ENCODE measurements around the gene ZYX.

The ZYX gene

DNA sequence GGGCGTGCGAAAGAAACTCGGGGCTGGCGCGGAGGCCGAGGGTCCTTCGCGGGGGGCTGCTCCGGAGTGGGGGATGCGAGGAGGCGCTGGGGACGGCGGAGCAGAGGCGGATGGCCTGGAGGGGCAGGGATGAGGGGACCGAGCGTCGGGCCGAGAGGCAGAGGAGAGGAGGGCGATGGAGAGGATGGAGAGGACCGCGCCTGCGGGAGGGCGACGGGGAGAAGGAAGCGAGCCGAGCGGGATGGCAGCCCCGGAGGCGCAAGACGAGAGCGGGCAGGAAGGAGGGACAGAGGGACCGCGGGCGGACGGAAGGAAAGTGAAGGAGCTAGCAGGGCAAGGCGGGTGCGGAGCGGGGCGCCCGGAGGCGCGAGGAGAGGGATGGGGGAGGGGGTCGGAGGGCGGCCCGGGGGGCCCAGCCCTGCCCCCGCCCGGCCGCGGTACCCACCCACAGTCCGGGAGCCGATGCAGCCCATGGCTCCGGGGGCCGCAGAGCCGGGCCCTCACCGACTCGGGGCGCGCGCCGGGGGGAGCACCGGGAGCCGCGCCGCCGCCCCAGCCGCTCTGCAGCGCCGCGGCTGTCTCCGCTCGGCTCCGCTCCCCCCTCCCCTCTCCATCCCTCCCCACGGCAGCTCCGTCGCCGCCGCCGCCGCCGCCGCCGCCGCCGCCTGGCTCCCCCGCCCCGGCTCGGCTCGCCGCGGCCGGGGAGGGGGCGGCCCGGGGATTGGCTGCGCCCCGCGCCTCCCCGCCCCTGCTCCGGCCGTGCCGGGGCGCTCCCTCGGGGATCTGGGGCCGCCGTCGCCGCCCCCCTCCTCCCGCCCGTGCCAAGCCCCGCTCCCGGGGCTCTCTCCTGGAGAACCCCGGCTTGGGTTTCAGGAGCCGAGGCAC lies 18.8 kb upstream of the ZYX start, which contains the start of gene FAM131B:
Gene FAM131B (minus strand): TSS at position 583 of the 885 bp plus-strand sequence. CDS start 110 bp downstream, at position 473.
- no peak for DNase-seq

DNA sequence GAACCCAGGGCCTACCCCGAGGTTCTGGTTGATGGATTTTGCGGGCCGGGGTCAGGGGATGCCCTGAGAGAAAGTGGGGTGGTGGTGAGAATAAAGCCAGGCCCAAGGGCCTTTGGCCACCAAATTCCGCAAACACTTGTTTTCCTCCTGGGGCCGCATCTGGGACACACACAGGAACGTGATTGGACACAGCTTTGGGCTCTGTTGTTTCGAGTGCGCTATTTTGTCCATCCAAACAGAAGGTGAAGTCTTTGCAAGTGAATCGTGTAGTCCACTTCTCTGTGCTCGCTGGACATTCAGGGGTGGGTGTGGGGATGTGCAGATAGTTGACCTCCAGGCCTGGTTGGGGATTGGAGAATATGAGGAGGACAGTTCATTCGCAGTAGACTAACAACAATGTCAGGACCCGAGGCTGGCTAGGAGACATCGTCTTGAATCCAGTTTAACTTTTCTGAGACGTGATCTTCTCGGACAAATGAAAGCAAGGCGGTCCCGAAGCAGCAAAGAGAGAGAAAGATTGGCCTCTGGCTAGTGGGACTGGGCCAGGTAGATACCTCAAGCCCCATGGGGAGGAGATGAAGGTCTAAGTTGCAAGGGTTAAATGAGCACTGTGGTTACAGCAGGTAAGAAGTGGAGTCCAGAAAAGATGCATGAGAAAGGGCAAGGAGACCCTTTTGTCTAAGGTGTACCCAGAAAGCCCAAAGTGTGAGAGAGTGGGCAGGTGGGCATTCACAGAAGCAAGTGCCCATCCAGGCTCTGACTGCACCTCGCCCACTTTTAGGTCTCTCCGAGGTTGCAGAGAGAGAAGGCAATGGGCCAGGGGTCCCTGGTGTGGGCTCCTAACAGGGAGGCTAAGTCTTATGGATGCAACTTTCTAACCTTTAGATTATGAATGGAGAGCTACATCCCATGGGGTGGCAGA lies 17.9 kb upstream of the ZYX start:
- no peak for DNase-seq

DNA sequence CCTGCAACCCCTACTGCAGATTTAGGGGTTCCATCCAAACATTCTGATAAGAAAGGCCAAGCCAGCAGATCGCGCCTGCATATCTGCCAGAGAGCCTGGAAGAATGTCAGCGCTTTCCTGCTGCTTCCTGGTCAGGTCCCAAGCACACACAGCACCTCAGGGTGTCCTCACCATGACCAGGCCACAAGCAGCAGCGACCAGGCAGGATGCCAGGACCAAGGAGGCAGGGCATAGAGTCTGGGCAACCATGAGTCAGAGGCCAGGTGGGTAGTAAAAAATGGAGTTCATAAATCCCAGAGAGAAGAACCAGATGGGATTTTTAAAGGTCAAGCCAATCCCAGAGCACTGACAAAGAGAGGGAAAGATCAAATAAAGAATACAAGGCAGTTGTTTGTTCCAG lies 13.2 kb upstream of the ZYX start:
- DNase-seq: no peak

DNA sequence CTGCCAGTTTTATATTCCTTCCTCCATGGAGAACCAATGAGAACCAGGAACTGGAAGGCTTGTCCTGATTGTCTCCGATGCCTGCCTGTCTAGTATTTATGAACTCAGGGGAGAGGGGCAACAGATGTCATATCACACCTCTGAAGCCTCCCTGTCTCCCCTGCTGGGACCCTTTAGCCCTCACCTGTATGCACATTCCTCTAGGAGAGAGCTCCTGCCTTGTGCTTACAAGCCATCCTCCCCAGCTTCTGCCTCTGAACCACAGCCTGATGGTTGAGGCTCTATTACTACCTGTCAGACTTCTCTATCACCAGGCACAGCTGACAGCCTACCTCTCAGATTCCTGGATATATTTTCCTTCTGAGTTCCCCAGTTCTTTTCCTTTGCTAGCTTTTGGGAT lies 12.8 kb upstream of the ZYX start:
- DNase-seq: no peak

DNA sequence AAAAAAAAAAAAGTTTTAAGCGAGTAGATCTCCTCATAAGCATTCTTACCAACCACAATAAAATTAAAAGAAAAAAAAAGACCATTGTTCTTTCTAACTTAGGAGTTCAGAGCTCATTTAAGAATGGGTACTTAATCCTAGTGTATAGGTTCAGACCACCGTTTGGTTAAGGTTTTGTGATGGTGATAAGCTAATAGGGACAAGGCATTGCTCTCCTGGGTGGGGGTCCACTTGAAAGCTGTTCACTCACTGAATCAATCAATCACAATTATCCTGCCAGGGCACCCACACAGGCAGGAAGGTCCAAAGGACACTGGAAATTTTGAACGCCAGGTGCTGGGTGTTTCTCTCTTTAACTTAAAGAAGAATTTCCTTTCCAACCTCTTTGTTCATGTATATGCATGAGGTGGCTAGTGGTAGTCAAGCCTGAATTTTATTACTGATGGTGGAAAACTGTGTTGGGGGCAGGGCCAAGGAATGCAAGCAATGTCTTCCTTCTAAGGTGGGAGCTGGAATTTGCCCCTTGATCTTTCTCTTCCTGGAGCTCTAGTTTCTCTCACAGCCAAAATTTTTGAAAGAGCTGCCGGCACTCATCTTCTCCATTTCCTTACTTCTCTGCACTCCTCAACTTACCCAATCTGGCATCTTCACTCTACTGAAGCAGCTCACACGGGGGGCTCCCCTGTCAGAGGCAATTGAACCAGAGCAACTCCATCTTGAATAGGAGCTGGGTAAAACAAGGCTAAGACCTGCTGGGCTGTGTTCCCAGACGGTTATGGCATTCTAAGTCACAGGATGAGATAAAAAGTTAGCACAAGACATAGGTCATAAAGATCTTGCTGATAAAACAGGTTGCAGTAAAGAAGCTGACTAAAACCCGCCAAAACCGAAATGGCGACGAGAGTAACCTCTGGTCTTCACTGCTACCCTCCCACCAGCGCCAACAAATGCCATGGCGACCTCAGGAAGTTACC lies 11.2 kb upstream of the ZYX start:
- no peak for DNase-seq

DNA sequence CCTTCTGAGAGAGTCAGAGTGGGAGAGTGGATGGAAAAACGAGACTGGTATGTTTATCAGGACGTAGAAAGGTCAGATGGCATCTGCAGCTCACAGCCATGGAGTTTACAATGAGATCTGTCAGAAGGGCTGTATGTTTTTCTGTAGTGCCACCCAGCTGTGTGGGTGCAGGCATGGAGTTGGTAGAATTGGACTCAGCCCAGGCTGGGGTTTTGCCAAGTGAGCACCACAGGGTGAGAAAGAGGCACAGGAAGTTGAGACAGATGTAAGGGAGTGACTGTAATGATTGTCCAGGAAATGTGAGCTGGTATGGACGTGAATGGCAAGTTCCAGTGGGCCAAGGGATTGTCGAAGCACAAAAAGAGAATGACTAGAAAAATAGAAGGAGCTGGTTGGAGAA lies 9.1 kb upstream of the ZYX start:
- no peak for DNase-seq

DNA sequence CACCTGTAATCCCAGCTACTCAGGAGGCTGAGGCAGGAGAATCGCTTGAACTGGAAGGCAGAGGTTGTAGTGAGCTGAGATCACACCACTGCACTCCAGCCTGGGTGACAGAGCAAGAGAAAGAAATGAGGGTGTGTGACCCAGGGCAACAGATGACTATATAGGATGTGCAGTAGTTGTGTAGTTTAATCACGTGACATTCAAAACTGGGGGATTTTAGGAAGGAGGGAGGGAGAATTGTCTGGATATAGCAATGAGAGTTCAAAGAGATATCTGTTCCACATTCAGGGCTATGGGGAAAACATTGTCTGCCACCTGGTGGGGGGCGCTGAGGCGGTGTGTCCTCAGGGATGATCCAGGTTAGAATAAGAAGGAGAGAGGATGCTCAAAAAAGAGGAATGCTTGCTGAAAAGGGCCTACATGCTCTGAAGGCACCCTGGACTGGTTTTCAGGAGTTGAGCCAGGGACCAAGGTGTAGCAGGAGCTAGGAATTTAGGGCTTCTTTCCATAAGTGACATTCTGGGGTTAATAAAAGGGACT lies 7.8 kb upstream of the ZYX start:
- no peak for DNase-seq

DNA sequence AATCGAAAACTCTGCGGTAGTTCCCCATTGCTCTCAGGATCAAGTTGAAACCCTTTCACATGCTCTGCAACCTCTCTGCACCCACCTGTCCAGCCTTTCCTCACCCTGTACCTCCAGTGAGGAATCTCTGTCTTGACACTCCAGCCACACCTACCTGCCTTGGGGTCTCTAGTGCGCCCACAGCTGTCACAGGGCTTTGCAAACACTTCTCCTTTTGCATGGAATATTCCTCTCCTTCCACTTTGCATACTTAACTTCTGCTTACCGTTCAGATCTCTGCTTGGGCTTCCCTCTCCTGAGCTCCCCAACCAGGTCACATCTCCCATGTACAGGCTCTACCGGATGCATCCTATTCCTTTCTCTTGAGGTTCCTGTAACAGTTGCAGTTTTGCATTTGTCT lies 6.6 kb upstream of the ZYX start:
- DNase-seq: no peak

DNA sequence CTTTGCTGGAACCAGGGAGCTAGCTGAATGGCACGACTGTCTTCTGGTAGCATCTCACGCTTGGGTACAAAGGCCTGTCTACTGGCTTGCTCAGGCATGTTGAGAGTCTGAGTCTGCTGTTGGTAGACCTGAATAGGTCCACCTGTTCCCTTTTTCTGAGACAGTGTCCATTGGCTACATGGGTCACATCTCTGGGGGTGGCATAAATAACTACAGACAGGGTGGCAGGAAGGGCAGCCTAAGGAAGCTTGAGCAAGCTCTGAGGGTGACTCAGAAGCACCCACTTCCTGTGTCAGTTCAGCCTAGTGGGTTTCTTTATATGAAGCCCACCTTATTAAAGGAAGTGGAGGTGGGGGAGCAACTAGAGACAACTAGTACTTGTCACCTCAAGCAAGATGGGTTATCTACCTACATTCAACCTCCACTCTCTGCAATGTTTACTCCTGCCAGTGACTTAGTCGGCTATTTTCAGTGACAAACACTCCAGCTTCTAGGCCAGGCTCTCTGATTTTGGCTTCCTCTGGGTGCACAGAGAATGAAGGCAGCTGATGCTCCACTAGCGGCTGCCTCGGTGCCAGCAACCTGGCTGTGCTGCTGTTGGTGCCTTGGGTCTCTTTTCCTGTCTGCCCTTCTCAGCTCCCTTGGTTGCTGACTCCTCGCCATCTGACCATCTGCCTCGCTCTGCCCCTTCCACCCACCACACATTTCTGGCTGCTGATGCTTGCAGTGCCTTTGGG lies 5.7 kb upstream of the ZYX start:
- DNase-seq: no peak

DNA sequence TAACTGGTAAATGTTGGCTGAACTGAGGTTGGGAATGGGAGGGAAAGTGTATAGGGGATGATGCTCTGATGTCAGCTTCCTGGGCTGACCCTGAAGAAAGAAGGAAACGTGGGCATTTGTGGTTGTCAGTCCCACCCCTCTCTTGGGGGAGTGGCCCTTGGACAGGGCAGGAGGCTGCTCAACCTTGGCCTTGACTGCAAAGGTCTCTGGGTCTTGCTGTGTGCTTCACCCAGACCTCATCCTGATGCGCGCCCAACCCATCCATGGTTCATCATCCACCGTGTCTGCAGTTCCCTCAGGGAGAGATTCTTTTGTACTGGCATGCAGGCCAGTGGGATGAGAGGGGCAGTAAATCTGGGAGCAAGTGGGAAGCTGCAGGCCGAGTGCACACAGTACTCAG lies 4.7 kb upstream of the ZYX start:
- DNase-seq: no peak

DNA sequence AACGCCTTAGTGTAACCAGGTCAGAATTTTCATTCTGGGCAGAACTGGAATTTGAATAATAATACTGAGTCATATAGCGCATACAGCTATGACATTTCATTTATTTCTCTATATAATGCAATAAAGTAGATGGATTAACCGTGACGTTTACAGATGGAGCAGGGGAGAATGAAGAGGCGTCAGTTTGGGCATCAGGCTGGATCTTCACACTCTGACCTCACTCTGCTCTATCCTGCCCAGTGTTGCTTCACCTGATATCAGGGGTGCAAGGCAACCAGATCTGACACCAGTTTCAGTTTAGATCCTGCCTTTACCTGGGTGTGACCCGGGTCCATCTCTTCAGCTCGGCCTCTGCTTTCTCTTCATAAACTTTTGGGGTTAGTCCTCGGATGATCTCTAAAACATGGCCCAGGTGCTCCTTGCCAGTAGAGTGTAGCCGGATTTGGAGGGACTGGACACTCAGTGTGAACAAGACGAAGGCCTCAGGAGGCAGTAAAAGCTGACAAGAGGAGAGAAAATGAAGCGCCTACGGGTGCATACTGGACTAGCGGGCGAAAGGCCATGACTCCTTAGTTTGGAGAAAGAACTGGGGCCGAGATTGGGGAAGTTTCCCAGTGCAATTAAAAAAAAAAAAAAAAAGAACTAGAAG lies 1.4 kb upstream of the ZYX start:
- no peak for DNase-seq

DNA sequence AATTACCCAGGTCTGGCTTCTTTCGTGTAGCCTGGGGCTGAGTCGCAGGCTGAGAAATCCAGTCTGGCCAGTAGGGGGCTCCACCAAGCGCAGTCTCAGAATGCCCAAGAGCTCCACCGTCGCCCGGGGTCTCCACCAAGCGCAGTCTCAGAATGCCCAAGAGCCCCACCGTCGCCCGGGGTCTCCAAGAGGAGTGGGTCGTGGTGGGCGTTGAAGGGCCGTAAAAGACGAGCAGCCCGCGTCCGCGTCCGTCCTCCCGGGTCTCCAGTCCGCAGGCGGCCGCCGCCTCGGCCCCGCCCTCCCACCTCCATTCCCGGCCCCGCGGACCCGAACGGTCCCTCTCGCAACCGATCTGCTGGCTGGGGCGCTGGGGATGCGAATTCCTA lies 892 bp upstream of the ZYX start:
- DNase-seq: peak; percentile 93

DNA sequence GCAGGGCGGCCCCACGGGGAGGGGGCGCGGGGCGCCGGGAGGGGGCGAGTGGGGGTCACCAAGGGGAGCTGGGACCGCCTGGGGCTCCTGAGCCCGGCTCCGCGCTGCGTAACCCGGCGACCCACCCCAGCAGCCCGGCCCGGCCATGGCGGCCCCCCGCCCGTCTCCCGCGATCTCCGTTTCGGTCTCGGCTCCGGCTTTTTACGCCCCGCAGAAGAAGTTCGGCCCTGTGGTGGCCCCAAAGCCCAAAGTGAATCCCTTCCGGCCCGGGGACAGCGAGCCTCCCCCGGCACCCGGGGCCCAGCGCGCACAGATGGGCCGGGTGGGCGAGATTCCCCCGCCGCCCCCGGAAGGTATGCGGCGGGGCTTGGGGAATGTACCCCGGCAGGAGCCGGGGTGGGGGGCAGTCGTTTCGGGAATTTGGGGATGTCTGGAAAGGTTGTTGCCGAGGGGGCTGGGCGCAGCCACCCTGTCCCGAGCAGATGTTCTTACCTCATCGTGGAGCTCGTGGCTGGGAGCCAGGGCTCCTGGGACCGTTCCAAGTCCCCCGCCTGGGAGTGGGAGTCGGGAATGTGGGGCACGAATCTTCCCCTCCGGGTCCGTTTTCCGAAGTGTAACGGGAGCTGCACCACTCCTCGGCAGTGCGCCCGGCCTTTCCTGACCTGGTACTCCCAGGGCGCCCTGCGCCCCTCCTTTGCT lies 431 bp downstream of the ZYX start:
- DNase-seq: peak; percentile 92

DNA sequence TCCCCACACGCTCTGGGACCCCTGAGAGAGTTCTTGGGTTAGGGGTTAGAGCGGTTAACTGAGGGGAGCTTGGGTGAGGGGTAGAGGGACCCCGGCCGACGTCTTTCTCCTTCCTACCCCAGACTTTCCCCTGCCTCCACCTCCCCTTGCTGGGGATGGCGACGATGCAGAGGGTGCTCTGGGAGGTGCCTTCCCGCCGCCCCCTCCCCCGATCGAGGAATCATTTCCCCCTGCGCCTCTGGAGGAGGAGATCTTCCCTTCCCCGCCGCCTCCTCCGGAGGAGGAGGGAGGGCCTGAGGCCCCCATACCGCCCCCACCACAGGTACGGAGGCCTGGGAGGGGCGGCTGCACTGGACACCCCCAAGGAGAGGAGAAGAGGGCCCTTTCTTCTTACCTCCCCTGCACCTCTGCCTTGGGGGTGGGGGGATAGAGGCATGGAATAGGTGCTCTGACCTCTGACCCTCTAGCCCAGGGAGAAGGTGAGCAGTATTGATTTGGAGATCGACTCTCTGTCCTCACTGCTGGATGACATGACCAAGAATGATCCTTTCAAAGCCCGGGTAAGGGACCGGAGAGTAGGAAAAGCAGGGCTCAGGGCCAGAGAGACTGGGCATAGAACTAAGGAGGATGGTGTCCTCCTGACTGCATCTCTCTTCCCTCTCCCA lies 1.1 kb downstream of the ZYX start:
- no peak for DNase-seq

DNA sequence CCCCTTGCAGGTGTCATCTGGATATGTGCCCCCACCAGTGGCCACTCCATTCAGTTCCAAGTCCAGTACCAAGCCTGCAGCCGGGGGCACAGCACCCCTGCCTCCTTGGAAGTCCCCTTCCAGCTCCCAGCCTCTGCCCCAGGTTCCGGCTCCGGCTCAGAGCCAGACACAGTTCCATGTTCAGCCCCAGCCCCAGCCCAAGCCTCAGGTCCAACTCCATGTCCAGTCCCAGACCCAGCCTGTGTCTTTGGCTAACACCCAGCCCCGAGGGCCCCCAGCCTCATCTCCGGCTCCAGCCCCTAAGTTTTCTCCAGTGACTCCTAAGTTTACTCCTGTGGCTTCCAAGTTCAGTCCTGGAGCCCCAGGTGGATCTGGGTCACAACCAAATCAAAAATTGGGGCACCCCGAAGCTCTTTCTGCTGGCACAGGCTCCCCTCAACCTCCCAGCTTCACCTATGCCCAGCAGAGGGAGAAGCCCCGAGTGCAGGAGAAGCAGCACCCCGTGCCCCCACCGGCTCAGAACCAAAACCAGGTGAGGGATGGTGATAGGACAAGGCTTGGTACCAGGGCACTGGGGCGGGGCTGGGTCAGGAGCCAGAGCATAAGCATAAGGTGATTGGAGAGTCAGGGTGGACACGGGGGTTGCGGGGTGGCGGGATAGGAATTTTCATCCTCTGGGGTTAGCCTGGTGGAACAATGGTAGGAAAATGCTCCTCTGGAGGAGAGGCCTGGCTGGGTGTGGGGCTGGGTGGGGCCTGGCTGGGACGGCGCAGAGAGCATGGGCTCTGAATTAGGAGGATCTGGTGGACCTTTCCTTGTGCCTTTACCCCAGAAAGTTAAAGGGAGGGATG lies 1.9 kb downstream of the ZYX start:
- DNase-seq: no peak

DNA sequence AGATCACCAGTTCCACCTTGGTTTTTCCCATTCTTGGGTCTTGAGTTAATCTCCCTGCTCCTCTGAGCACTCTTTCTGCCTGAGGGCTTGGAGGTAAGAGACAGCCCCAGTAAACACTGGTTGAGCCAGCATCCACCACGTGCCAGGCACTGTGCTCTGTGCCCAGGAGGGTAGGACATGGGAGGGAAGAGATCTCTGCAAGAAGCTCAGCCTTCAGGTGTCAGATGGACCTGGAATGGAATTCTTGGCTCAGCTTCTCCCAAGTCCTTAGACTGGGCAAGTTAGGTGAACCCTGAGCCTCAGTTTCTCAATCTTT lies 2.5 kb downstream of the ZYX start:
- no peak for DNase-seq

DNA sequence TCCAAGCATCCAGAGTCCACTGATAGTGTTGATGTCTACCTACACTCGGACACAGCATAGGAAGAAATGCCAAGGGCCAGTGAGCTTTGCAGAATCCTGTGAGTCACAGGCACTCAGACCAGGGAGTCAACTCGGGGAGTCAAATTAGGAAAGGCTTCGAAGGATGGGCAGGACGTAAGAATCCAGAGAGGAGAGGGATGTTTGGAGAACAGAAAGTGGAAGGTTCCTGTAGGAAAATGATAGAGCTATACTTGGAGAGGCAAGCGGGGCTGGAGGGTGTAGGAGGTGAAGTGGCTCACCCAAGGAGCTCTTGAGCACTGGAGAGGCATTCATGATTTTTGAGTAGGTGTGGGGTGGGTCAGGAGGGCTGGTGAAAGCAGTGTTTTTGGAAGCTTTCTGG lies 3.0 kb downstream of the ZYX start:
- DNase-seq: no peak

DNA sequence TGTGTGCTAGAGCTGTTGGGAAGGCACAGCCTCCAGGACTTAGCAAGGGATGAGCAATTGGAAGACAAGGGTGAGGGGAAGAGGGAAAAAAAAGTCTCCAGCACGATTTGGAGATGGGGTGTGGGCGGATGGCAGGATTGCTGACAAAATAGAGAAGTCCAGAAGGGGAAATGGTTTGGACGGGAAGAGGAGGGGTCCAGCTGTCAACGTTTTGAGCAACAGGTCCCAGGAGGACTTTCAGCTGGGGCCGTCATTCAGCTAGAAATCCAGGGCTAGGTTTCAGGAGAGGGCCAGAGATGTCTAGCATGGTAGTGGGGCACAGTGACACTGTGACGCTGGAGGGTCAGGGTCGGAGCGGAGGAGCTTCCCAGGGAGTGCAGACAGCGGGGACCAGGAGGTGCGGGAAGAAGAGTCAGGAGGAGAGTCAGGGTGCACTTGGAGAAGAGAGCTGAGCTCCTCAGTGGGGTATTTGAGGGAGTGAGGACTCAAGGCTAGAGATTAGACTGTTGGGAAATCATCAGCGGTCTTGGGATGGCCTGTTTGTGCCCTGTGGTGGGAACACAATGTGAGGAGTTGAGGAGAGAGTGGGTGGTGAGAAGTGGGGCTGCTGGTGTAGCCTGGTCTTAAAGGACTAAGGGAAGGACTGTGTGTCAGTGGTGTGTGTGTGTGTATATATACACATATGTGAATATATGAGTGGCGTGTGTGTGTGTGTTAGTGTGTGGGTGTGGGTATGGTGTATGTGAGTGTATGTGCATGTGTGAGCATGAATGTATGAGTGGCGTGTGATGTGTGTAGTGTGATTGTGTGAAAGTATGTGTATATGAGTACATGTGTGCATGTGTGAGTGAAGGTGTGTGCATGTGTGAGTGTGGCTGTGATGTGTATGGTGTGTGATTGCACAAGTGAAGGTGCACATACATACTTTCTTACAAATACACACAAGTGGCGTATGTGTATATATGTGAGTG lies 3.8 kb downstream of the ZYX start:
- peak; percentile 62 for DNase-seq

Measured in right hindlimb (tissue), 1 donor.